ENCODE results near the gene GTF3C4. TPM values are rescaled to one million over a fixed set of nuclear protein-coding genes. Genes with fewer than 3 reads are reported as not detected.

The GTF3C4 gene
- total and polyA plus RNA-seq, 10 of the 15 experiments (the other 5 are each of a cell fraction or from before 2014, with no cell fraction given) = 3.2 to 18.9 (median 8.2) TPM

DNA sequence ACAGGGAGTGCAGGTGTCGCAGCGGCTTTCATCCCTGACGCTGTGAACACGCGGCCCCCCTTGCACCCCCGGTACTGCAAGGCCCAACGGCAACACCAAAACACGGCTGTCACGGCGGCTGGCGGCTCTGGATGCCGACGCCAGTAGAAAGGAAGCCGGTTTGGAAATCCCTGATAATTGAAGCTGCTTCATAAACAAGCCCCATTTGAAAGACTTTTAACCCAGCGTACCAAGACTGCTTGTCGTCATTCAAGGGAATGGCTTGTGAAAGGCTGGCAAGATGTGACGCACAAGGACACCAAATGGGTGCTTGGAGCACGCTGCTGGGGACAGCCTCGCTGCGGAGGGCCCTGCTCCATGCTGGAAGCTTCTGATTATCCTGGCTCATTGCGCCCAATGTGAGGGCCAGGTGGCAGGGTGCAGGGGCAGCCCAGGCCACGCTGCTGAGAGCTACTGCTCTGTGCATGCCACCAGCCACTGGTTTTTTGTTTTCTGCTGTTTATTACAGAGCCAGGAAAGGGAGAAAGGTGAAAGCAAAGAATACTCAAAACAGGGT is 63.1 kb downstream of the GTF3C4 start:
- Histone ChIP-seq H3K79me2 (ENCODE audit: control insufficient read depth, insufficient read depth, low read length) (no peaks in the 10 kb centered on the region), H2AFZ (ENCODE audit: control insufficient read depth, low read depth, low read length) (no peak overlapping the region), H3K9me3 (replicated peaks; ENCODE audit: control insufficient read depth, insufficient read depth, low read length) (no peaks in the 10 kb centered on the region), H3K9ac (ENCODE audit: control insufficient read depth, insufficient read depth, low read length) (no peak overlapping the region), H4K20me1 (ENCODE audit: control insufficient read depth, insufficient read depth) (no peaks in the 10 kb centered on the region), H3K4me1 (ENCODE audit: control insufficient read depth, insufficient read depth, low read length) (no peaks in the 10 kb centered on the region), H3K27ac (ENCODE audit: control insufficient read depth, insufficient read depth) (no peak overlapping the region), H3K4me3 (no peak overlapping the region), H3K27me3 (replicated peaks in 1 of 2; ENCODE audit: control insufficient read depth in 2 of 2, insufficient read depth in 2 of 2, low read length in 1 of 2) (peaks cover 0 to 4% of the 10 kb centered on the region in 2 experiments; a peak in 2 of 4 replicates), H3K4me2 (ENCODE audit: control insufficient read depth, insufficient read depth) (no peak overlapping the region), H3K36me3 (ENCODE audit: control insufficient read depth in 2 of 2, insufficient read depth in 2 of 2, low read length in 1 of 2) (no peaks in the 10 kb centered on the region)
- ChIA-PET SMC1A (ENCODE audit: uncharacterized antibody, unreplicated experiment) (no interaction called here), CTCF (no interaction called here), RAD21 (ENCODE audit: unreplicated experiment) (no interaction called here), POLR2A (no interaction called here)
- in situ Hi-C loops (cut with MboI) = no loop called here
- ATAC-seq (no peak), FAIRE-seq (no peak), DNase-seq (ENCODE audit: low read depth, low spot score) (no peak)
- intact Hi-C loops (cut with micrococcal nuclease; ENCODE audit: unreplicated experiment) = no loop called here
- BruUV-seq (replicated peaks) = no TSS peak
- whole genome bisulfite sequencing (ENCODE audit: insufficient coverage, insufficient replicate concordance, low lambda C conversion rate, missing lambda C conversion rate) = 58% methylated on average over 22 of the region's 22 CpGs
- TF ChIP-seq YY1 (IDR thresholded peaks at IDR 0.05; ENCODE audit: low read depth, low read length) = no peak
- TF ChIP-seq IRF4 (IDR thresholded peaks at IDR 0.05; ENCODE audit: low read depth, low read length) = no peak
- no peak for TF ChIP-seq NR2C2 (IDR thresholded peaks at IDR 0.05; ENCODE audit: borderline replicate concordance, control insufficient read depth, insufficient read length, low read depth)
- TF ChIP-seq TCF12 (IDR thresholded peaks at IDR 0.05; ENCODE audit: low read depth, low read length) = no peak
- no peak for TF ChIP-seq EED (IDR thresholded peaks at IDR 0.05; ENCODE audit: low read depth)
- no peak for TF ChIP-seq FOS (IDR thresholded peaks at IDR 0.05; ENCODE audit: borderline replicate concordance, extremely low read depth, insufficient read length)
- no peak for TF ChIP-seq NR2C1 (IDR thresholded peaks at IDR 0.05)
- TF ChIP-seq POU2F2 (IDR thresholded peaks at IDR 0.05; ENCODE audit: borderline replicate concordance, low read depth, low read length) = no peak
- no peak for TF ChIP-seq GATAD2B (conservative IDR thresholded peaks at IDR 0.05; ENCODE audit: low read depth)
- TF ChIP-seq, protein P1, sequence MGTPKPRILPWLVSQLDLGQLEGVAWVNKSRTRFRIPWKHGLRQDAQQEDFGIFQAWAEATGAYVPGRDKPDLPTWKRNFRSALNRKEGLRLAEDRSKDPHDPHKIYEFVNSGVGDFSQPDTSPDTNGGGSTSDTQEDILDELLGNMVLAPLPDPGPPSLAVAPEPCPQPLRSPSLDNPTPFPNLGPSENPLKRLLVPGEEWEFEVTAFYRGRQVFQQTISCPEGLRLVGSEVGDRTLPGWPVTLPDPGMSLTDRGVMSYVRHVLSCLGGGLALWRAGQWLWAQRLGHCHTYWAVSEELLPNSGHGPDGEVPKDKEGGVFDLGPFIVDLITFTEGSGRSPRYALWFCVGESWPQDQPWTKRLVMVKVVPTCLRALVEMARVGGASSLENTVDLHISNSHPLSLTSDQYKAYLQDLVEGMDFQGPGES (IDR thresholded peaks at IDR 0.05) = no peak
- TF ChIP-seq POLR2AphosphoS5 (IDR thresholded peaks at IDR 0.05; ENCODE audit: low read length) = no peak
- no peak for TF ChIP-seq ZNF217 (IDR thresholded peaks at IDR 0.05)
- TF ChIP-seq HCFC1 (IDR thresholded peaks at IDR 0.05; ENCODE audit: low read length) = no peak
